Thyroid gland (tissue), 4 donors: ENCODE data around the gene NAV2.

ENCODE experiments used
- POLR2A ChIP-seq, 2 donors: fragments of 450-650 bp; IDR thresholded peaks; one replicate each; pipeline ENCODE4 v1.6.1; 2017; ENCODE audit warnings: antibody characterized with exemption in 2 of 2, mild to moderate bottlenecking in 2 of 2, moderate library complexity in 1 of 2
- TF ChIP-seq, protein P1 (sequence below), 6 experiments: fragments of 200-600 bp in 3 of 6; fragments of 450-650 bp in 3 of 6; sonication (generic) in 3 of 6; IDR thresholded peaks; one replicate each; pipeline ENCODE4 v1.5.1; 2016 to 2019; ENCODE audit warnings: antibody characterized with exemption in 6 of 6, mild to moderate bottlenecking in 2 of 6, inconsistent platforms in 1 of 6, moderate library complexity in 1 of 6

GRCh38 chr11:19842505-19842904, 129.9 kb downstream of the NAV2 start:
- TF ChIP-seq, protein P1, sequence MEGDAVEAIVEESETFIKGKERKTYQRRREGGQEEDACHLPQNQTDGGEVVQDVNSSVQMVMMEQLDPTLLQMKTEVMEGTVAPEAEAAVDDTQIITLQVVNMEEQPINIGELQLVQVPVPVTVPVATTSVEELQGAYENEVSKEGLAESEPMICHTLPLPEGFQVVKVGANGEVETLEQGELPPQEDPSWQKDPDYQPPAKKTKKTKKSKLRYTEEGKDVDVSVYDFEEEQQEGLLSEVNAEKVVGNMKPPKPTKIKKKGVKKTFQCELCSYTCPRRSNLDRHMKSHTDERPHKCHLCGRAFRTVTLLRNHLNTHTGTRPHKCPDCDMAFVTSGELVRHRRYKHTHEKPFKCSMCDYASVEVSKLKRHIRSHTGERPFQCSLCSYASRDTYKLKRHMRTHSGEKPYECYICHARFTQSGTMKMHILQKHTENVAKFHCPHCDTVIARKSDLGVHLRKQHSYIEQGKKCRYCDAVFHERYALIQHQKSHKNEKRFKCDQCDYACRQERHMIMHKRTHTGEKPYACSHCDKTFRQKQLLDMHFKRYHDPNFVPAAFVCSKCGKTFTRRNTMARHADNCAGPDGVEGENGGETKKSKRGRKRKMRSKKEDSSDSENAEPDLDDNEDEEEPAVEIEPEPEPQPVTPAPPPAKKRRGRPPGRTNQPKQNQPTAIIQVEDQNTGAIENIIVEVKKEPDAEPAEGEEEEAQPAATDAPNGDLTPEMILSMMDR (IDR thresholded peaks at IDR 0.05), result no peak
- TF ChIP-seq POLR2A (IDR thresholded peaks at IDR 0.05), result no peak
